B cell (primary cell): ENCODE data around the gene TFF1. TPM values are rescaled to one million over a fixed set of nuclear protein-coding genes. Genes with fewer than 3 reads are reported as not detected.

Experiments used
- ATAC-seq: fragments of 200-7000 bp; cut with Tn5 transposase; one replicate; pipeline ENCODE4 v1.10.0; 2021; ENCODE audit warnings: low read depth, mild to moderate bottlenecking, moderate number of reproducible peaks, moderate library complexity
- CTCF ChIA-PET: fragments of 350-600 bp; sonication (Branson Sonifier 250); formaldehyde crosslinking; loops from one replicate; lab custom pipeline; 2021; ENCODE audit warnings: antibody characterized with exemption, inconsistent platforms; lab: Charles Lee
- POLR2A ChIA-PET: fragments of 350-600 bp; sonication (Branson Sonifier 250); formaldehyde crosslinking; loops from one replicate; lab custom pipeline; 2021; ENCODE audit warnings: antibody characterized with exemption; lab: Charles Lee
- DNase-seq: peaks from one replicate; pipeline ENCODE4 v3.0.0; 2013
- H2AFZ ChIP-seq: 2 replicates; pipeline ENCODE4 v1.6.1; 2012; ENCODE audit warnings: mild to moderate bottlenecking, low read depth, low read length; ENCODE audit not compliant: insufficient read depth, poor library complexity, severe bottlenecking
- H3K27ac ChIP-seq, 2 donors: 1 replicate in 1 of 2; 2 replicates in 1 of 2; pipeline ENCODE4 v1.5.1; 2012 to 2013; ENCODE audit warnings: low read length in 2 of 2, mild to moderate bottlenecking in 2 of 2, moderate library complexity in 1 of 2
- H3K27me3 ChIP-seq, 4 experiments: fragments of 200-600 bp in 1 of 4; sonication (generic) in 1 of 4; replicated peaks in 1 of 4; 1 replicate in 2 of 4; 2 replicates in 2 of 4; pipeline versions ENCODE4 v1.6.1 to v1.7.0; 2013 to 2016; ENCODE audit warnings: low read length in 3 of 4, mild to moderate bottlenecking in 2 of 4, mixed read lengths in 1 of 4, moderate library complexity in 1 of 4; ENCODE audit not compliant: insufficient read depth in 4 of 4, control insufficient read depth in 3 of 4; ENCODE audit errors: control extremely low read depth in 1 of 4
- H3K36me3 ChIP-seq, 2 experiments: replicated peaks in 1 of 2; 1 replicate in 1 of 2; 2 replicates in 1 of 2; pipeline versions ENCODE4 v1.6.1 to v1.7.1; 2013; ENCODE audit warnings: low read length in 1 of 2; ENCODE audit not compliant: insufficient read depth in 2 of 2, control insufficient read depth in 1 of 2; ENCODE audit errors: control extremely low read depth in 1 of 2, extremely low read depth in 1 of 2
- H3K4me1 ChIP-seq, 2 donors: fragments of 200-600 bp in 1 of 2; sonication (generic) in 1 of 2; 1 replicate in 1 of 2; 2 replicates in 1 of 2; pipeline versions ENCODE4 v1.5.1 to v1.6.1; 2013 to 2017; ENCODE audit warnings: low read length in 2 of 2; ENCODE audit not compliant: control insufficient read depth in 2 of 2, insufficient read depth in 2 of 2
- H3K4me2 ChIP-seq: replicated peaks from 2 replicates; pipeline ENCODE3; 2012; ENCODE audit warnings: mild to moderate bottlenecking, low read depth, low read length; ENCODE audit not compliant: poor library complexity, severe bottlenecking
- H3K4me3 ChIP-seq, 5 experiments: fragments of 200-600 bp in 1 of 5; sonication (generic) in 1 of 5; 1 replicate in 3 of 5; 2 replicates in 2 of 5; pipeline versions ENCODE4 v1.5.1 to v1.7.0; 2011 to 2016; ENCODE audit warnings: low read length in 4 of 5, mild to moderate bottlenecking in 4 of 5, low read depth in 2 of 5, control low read depth in 1 of 5, moderate library complexity in 1 of 5; ENCODE audit not compliant: insufficient read depth in 1 of 5; ENCODE audit errors: control extremely low read depth in 1 of 5, extremely low read depth in 1 of 5
- H3K79me2 ChIP-seq: fragments of 200-600 bp; sonication (generic); one replicate; pipeline ENCODE4 v1.6.0; 2016; ENCODE audit warnings: low read length; ENCODE audit not compliant: control insufficient read depth, insufficient read depth
- H3K9ac ChIP-seq: fragments of 200-600 bp; sonication (generic); 2 replicates; pipeline ENCODE4 v1.6.1; 2017; ENCODE audit warnings: mild to moderate bottlenecking, low read length, moderate library complexity
- H3K9me3 ChIP-seq, 3 donors: one replicate each; pipeline versions ENCODE4 v1.6.1 to v1.7.1; 2013; ENCODE audit warnings: low read length in 2 of 3; ENCODE audit not compliant: control insufficient read depth in 2 of 3, insufficient read depth in 1 of 3; ENCODE audit errors: control extremely low read depth in 1 of 3
- H4K20me1 ChIP-seq: 2 replicates; pipeline ENCODE4 v1.6.0; 2012; ENCODE audit warnings: mild to moderate bottlenecking, low read length; ENCODE audit not compliant: insufficient read depth, control insufficient read depth, poor library complexity, severe bottlenecking
- H3K27ac Mint-ChIP-seq: one replicate; pipeline ENCODE4 v1.8.0; 2021; ENCODE audit warnings: mixed read lengths
- H3K27me3 Mint-ChIP-seq: one replicate; pipeline ENCODE4 v1.8.0; 2021; ENCODE audit warnings: mixed read lengths
- H3K4me1 Mint-ChIP-seq: one replicate; pipeline ENCODE4 v1.8.0; 2021; ENCODE audit warnings: mixed read lengths
- H3K4me3 Mint-ChIP-seq: one replicate; pipeline ENCODE4 v1.8.0; 2021; ENCODE audit warnings: mixed read lengths
- H3K9me3 Mint-ChIP-seq: one replicate; pipeline ENCODE4 v1.8.0; 2022; ENCODE audit warnings: mixed read lengths; ENCODE audit not compliant: insufficient read depth
- CTCF ChIP-seq: fragments of 200-600 bp; IDR thresholded peaks from one replicate; pipeline ENCODE4 v1.8.0; 2022; ENCODE audit warnings: antibody characterized with exemption, mild to moderate bottlenecking
- EZH2 ChIP-seq: IDR thresholded peaks from 2 replicates; pipeline ENCODE4 v1.6.1; 2012; ENCODE audit warnings: borderline replicate concordance, low read depth, mild to moderate bottlenecking, moderate library complexity, low read length; ENCODE audit not compliant: insufficient read depth, poor library complexity, severe bottlenecking
- WGBS: methylation state at CpG from one replicate; pipeline ENCODE4 v1.1.5; 2013; ENCODE audit warnings: missing lambda C conversion rate; ENCODE audit not compliant: insufficient coverage; 5-methylcytosine and 5-hydroxymethylcytosine counted together
- intact Hi-C: fragments of 100-400 bp; cut with micrococcal nuclease; formaldehyde crosslinking; loops from one replicate; pipeline ENCODE4 v1.10.0; 2022
- polyA plus RNA-seq: library from polyadenylated mRNA; depleted of rRNA; stranded (reverse); fragments of >200 nt; gene quantifications from 2 replicates; pipeline ENCODE4 v1.2.3, GENCODE V29; 2012
- total RNA-seq, 2 donors: library from RNA; stranded (reverse); fragments of 120-200 nt in 1 of 2; gene quantifications; 1 replicate in 1 of 2; 2 replicates in 1 of 2; pipeline versions ENCODE4 v1.2.3 to v1.2.4, GENCODE V29; 2013 to 2022

TFF1 gene
- total and polyA plus RNA-seq, 2 donors (not counting 1 experiment from before 2014, with no cell fraction given), result not detected

GRCh38 chr21:42315296-42315891, 50.9 kb downstream of the TFF1 start, which contains the start of gene TFF3:
TSS of gene TFF3 (minus strand) at chr21:42315409. CDS start at chr21:42315374, 35 bp downstream.
- Histone ChIP-seq H3K4me1 (peaks cover 12 to 16% of the 10 kb centered on the region in 2 donors), H3K4me3 (no peak within 1 kb of the TSS), H3K27ac (no peak within 1 kb of the TSS), H2AFZ (no peak within 1 kb of the TSS), H3K27me3 (no peaks in the 10 kb centered on the region), H3K9me3 (no peaks in the 10 kb centered on the region), H3K4me2 (no peak within 1 kb of the TSS), H3K9ac (no peak within 1 kb of the TSS), H3K36me3 (no peaks in the 10 kb centered on the region), H4K20me1 (no peaks in the 10 kb centered on the region), H3K79me2 (no peaks in the 10 kb centered on the region)
- TF ChIP-seq CTCF (no peak), EZH2 (no peak)
- intact Hi-C loops, result no loop called here
- H3K4me3 Mint-ChIP-seq, result no peak within 1 kb of the TSS
- H3K27ac Mint-ChIP-seq, result no peak within 1 kb of the TSS
- CTCF ChIA-PET, result no interaction called here
- peaks cover 13% of the 10 kb centered on the region for H3K4me1 Mint-ChIP-seq
- 91% methylated on average over 13 of the region's 15 CpGs for WGBS
- no peaks in the 10 kb centered on the region for H3K27me3 Mint-ChIP-seq
- ATAC-seq, result no peak
- no peaks in the 10 kb centered on the region for H3K9me3 Mint-ChIP-seq
- no peak for DNase-seq
- POLR2A ChIA-PET, result no interaction called here

GRCh38 chr21:42314616-42315295, 51.6 kb downstream of the TFF1 start:
- Histone ChIP-seq H3K79me2 (no peaks in the 10 kb centered on the region), H3K4me2 (no peak overlapping the region), H3K9ac (no peak overlapping the region), H3K27ac (no peak overlapping the region), H3K4me3 (no peak overlapping the region), H3K27me3 (peaks cover 0 to 6% (median 0%) of the 10 kb centered on the region in 4 experiments), H4K20me1 (no peaks in the 10 kb centered on the region), H3K4me1 (peaks cover 11 to 15% of the 10 kb centered on the region in 2 donors), H3K9me3 (no peaks in the 10 kb centered on the region), H2AFZ (no peak overlapping the region), H3K36me3 (no peaks in the 10 kb centered on the region)
- intact Hi-C loops, result no loop called here
- Mint-ChIP-seq H3K4me1 (peaks cover 11% of the 10 kb centered on the region), H3K4me3 (no peak overlapping the region), H3K27ac (no peak overlapping the region), H3K9me3 (no peaks in the 10 kb centered on the region), H3K27me3 (peaks cover under 1% of the 10 kb centered on the region)
- CTCF ChIA-PET, result interaction anchor here (0.7 kb wide), 1 partner anchor 198 kb away, joined by 3 read pairs; no protein-coding TSS in a partner anchor
- WGBS, result 81% methylated on average over 3 of the region's 6 CpGs
- ATAC-seq (no peak), DNase-seq (no peak)
- TF ChIP-seq EZH2 (no peak), CTCF (no peak)
- POLR2A ChIA-PET, result no interaction called here
